ENCODE data around the gene UBE4B. TPM values are rescaled to one million over a fixed set of nuclear protein-coding genes. Genes with fewer than 3 reads are reported as not detected.
A peak's percentile ranks its signal among the peaks of the same experiment; 100 is the strongest.

UBE4B gene
- total RNA-seq, 3 donors from 2014 or later: 40.7 to 66.2 (median 41.4) TPM

DNA sequence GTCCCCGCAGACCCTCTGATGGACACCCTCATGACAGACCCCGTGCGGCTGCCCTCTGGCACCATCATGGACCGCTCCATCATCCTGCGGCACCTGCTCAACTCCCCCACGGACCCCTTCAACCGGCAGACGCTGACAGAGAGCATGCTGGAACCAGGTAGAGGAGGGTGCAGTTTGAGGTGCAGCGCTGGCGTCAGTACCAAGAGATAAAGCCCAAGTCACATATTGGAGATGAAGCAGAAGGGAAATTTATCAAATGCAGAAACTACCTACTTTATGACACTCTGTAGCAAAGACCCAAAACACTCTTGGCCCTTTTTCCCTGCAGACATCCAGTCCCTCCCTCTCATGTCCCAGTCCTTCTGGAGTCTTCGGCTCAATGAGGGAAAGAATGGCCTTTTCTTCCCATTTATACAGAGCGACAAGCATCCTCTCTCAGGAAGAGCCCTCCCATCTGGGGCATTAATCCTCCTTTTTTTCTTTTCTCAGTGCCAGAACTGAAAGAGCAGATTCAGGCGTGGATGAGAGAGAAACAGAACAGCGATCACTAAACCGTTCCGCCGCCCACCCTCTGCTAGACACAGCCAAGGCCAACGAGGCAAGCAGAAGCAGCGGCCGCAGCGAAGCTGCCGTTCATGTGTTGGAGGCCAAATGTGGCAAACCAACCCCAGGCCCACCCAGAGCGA is 146.8 kb downstream of the UBE4B start:
- H3K9me3 ChIP-seq: no peaks in the 10 kb centered on the region
- H3K4me1 ChIP-seq (ENCODE audit: low read depth): no peaks in the 10 kb centered on the region
- no peak overlapping the region for H3K4me3 ChIP-seq
- DNase-seq (no peak), ATAC-seq (no peak)
- TF ChIP-seq, protein P1, sequence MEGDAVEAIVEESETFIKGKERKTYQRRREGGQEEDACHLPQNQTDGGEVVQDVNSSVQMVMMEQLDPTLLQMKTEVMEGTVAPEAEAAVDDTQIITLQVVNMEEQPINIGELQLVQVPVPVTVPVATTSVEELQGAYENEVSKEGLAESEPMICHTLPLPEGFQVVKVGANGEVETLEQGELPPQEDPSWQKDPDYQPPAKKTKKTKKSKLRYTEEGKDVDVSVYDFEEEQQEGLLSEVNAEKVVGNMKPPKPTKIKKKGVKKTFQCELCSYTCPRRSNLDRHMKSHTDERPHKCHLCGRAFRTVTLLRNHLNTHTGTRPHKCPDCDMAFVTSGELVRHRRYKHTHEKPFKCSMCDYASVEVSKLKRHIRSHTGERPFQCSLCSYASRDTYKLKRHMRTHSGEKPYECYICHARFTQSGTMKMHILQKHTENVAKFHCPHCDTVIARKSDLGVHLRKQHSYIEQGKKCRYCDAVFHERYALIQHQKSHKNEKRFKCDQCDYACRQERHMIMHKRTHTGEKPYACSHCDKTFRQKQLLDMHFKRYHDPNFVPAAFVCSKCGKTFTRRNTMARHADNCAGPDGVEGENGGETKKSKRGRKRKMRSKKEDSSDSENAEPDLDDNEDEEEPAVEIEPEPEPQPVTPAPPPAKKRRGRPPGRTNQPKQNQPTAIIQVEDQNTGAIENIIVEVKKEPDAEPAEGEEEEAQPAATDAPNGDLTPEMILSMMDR (IDR thresholded peaks at IDR 0.05): no peak
- no peaks in the 10 kb centered on the region for H3K36me3 ChIP-seq (ENCODE audit: low read depth)
- intact Hi-C loops (cut with DNase I, micrococcal nuclease): no loop called here

DNA sequence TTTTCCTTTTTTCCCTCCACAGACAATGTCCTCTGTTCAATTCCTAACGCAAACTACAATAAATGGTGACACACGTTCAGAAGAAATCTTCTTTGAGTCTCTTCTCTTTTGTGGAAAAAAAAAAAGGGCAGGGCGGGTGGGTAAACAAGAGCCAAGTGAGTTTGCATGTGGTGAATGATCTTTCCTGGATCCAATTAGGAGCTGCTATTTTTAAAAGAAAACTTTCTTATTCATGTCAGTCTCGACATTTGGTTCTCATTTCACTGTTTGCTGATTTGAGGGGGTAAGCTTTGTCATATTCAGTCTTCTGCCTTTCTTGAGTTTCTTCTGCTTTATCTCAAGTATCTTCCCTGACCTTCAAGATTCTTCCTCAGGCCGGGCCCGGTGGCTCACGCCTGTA is 148.4 kb downstream of the UBE4B start:
- TF ChIP-seq, protein P1 (IDR thresholded peaks at IDR 0.05): no peak
- DNase-seq (no peak), ATAC-seq (no peak)
- Histone ChIP-seq H3K4me1 (ENCODE audit: low read depth) (no peaks in the 10 kb centered on the region), H3K4me3 (no peak overlapping the region), H3K36me3 (ENCODE audit: low read depth) (no peaks in the 10 kb centered on the region), H3K9me3 (no peaks in the 10 kb centered on the region)
- intact Hi-C loops (cut with DNase I, micrococcal nuclease): no loop called here

DNA sequence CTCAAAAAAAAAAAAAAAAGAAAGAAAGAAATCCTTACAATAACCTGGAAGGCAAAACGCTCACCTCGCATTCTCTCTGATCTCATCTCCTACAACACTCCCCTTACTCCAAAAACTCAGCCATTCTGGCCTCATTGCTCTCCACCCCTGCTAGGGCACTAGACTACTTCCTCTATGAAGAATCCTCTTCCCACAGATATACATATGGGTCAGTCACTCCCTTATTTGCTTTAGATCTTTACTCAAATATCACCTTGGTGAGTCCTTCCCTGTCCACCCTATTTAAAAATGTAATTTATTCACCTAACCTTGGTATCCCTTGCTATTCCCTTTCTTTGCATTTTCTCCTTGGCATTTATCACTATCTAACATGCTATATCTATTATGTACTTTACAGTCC is 153.0 kb downstream of the UBE4B start:
- DNase-seq (no peak), ATAC-seq (peak; percentile 83)
- no peak overlapping the region for H3K4me3 ChIP-seq
- TF ChIP-seq, protein P1 (IDR thresholded peaks at IDR 0.05): no peak
- H3K9me3 ChIP-seq: no peaks in the 10 kb centered on the region
- no peaks in the 10 kb centered on the region for H3K4me1 ChIP-seq (ENCODE audit: low read depth)
- no peaks in the 10 kb centered on the region for H3K36me3 ChIP-seq (ENCODE audit: low read depth)
- intact Hi-C loops (cut with DNase I, micrococcal nuclease): no loop called here

GRCh38 chr1:10186331-10187025 is 153.7 kb downstream of the UBE4B start:
- DNase-seq: no peak

DNA sequence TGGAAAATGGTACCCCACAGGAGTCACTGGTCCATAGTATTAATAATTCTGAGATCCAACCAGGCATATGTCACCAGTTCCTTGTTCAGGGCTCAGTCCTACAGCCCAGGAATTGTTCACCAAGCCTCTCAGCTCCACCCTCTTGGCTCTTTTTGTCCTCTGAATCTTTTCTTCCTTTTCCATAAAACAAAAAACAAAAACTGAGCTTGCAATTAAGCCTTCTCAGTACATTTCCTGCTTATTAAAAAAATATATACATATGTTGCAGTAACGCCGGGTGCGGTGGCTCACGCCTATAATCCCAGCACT is 154.2 kb downstream of the UBE4B start:
- Histone ChIP-seq H3K4me1 (ENCODE audit: low read depth) (no peaks in the 10 kb centered on the region), H3K9me3 (no peaks in the 10 kb centered on the region), H3K36me3 (ENCODE audit: low read depth) (no peaks in the 10 kb centered on the region), H3K4me3 (no peak overlapping the region)
- no peak for ATAC-seq
- TF ChIP-seq, protein P1 (IDR thresholded peaks at IDR 0.05): no peak
- no peak for DNase-seq
- intact Hi-C loops (cut with DNase I, micrococcal nuclease): no loop called here

More at GRCh38 chr1:10186331-10187025, 153.7 kb downstream of the UBE4B start:
- no peak overlapping the region for H3K4me3 ChIP-seq
- H3K4me1 ChIP-seq (ENCODE audit: low read depth): no peaks in the 10 kb centered on the region
- no peaks in the 10 kb centered on the region for H3K9me3 ChIP-seq
- H3K36me3 ChIP-seq (ENCODE audit: low read depth): no peaks in the 10 kb centered on the region
- no peak for ATAC-seq
- intact Hi-C loops (cut with DNase I, micrococcal nuclease): no loop called here
- TF ChIP-seq, protein P1 (IDR thresholded peaks at IDR 0.05): no peak
